ACC112 (cell line): ENCODE results near the gene TRIM8.

Experiments used
- H2AFZ ChIP-seq: fragments of 200-600 bp; sonication (generic); one replicate; pipeline ENCODE4 v1.6.0; 2017; ENCODE audit warnings: antibody characterized with exemption, low read length; ENCODE audit not compliant: unreplicated experiment
- H3K27ac ChIP-seq: fragments of 200-600 bp; sonication (generic); 2 replicates; pipeline ENCODE4 v1.5.1; 2014; ENCODE audit warnings: low read depth, mild to moderate bottlenecking, antibody characterized with exemption, low read length, moderate library complexity
- H3K27me3 ChIP-seq: fragments of 200-600 bp; sonication (generic); 2 replicates; pipeline ENCODE4 v1.6.1; 2014; ENCODE audit warnings: mild to moderate bottlenecking, antibody characterized with exemption, low read length, moderate library complexity, mixed read lengths; ENCODE audit not compliant: insufficient read depth
- H3K36me3 ChIP-seq: fragments of 200-600 bp; sonication (generic); 2 replicates; pipeline ENCODE4 v1.6.1; 2016; ENCODE audit warnings: mild to moderate bottlenecking, antibody characterized with exemption, low read length, moderate library complexity, mixed read lengths; ENCODE audit not compliant: insufficient read depth
- H3K4me1 ChIP-seq: fragments of 200-600 bp; sonication (generic); one replicate; pipeline ENCODE4 v1.6.1; 2016; ENCODE audit warnings: low read length, mixed read lengths; ENCODE audit not compliant: insufficient read depth, unreplicated experiment, control insufficient read depth
- H3K4me3 ChIP-seq: fragments of 200-600 bp; sonication (generic); 2 replicates; pipeline ENCODE4 v1.5.1; 2014; ENCODE audit warnings: mild to moderate bottlenecking, low read depth, low read length
- H3K79me2 ChIP-seq: fragments of 200-600 bp; sonication (generic); one replicate; pipeline ENCODE4 v1.6.0; 2016; ENCODE audit warnings: low read length; ENCODE audit not compliant: control insufficient read depth, unreplicated experiment, insufficient read depth

Gene TRIM8

GRCh38 chr10:102645388-102645740 lies 1.1 kb downstream of the TRIM8 start:
- H3K79me2 ChIP-seq, result peaks cover 63% of the 10 kb centered on the region
- H3K4me1 ChIP-seq, result peaks cover 30% of the 10 kb centered on the region
- peak overlapping the region; percentile 93 for H3K27ac ChIP-seq
- no peaks in the 10 kb centered on the region for H3K27me3 ChIP-seq
- no peak overlapping the region for H2AFZ ChIP-seq
- H3K36me3 ChIP-seq, result no peaks in the 10 kb centered on the region
- H3K4me3 ChIP-seq, result peak overlapping the region; percentile 88

- H3K4me1 ChIP-seq, result peaks cover 30% of the 10 kb centered on the region
- no peaks in the 10 kb centered on the region for H3K27me3 ChIP-seq
- no peaks in the 10 kb centered on the region for H3K36me3 ChIP-seq
- H3K4me3 ChIP-seq, result peak overlapping the region; percentile 88
- peaks cover 69% of the 10 kb centered on the region for H3K79me2 ChIP-seq
- H3K27ac ChIP-seq, result peak overlapping the region; percentile 93
- H2AFZ ChIP-seq, result no peak overlapping the region
These were observed 1.7 kb downstream of the TRIM8 start for GRCh38 chr10:102645741-102646609.

GRCh38 chr10:102646610-102647442 lies 2.5 kb downstream of the TRIM8 start:
- peaks cover 30% of the 10 kb centered on the region for H3K4me1 ChIP-seq
- H3K27me3 ChIP-seq, result no peaks in the 10 kb centered on the region
- no peak overlapping the region for H2AFZ ChIP-seq
- H3K4me3 ChIP-seq, result peak overlapping the region; percentile 88
- H3K36me3 ChIP-seq, result no peaks in the 10 kb centered on the region
- peak overlapping the region; percentile 93 for H3K27ac ChIP-seq
- H3K79me2 ChIP-seq, result peaks cover 78% of the 10 kb centered on the region

- peaks cover 85% of the 10 kb centered on the region for H3K79me2 ChIP-seq
- H3K4me1 ChIP-seq, result peaks cover 30% of the 10 kb centered on the region
- H3K27me3 ChIP-seq, result no peaks in the 10 kb centered on the region
- no peak overlapping the region for H3K27ac ChIP-seq
- H3K4me3 ChIP-seq, result peak overlapping the region; percentile 88
- H3K36me3 ChIP-seq, result 0 out of 2 replicates have a peak, but pooled peaks cover 3% of the 10 kb centered on the region
- H2AFZ ChIP-seq, result no peak overlapping the region
These were observed 3.4 kb downstream of the TRIM8 start for GRCh38 chr10:102647443-102648268.

- peaks cover 90% of the 10 kb centered on the region for H3K79me2 ChIP-seq
- H3K36me3 ChIP-seq, result 0 out of 2 replicates have a peak, but pooled peaks cover 3% of the 10 kb centered on the region
- H2AFZ ChIP-seq, result no peak overlapping the region
- H3K27me3 ChIP-seq, result no peaks in the 10 kb centered on the region
- H3K27ac ChIP-seq, result no peak overlapping the region
- peaks cover 30% of the 10 kb centered on the region for H3K4me1 ChIP-seq
- peak overlapping the region; percentile 88 for H3K4me3 ChIP-seq
These were observed 4.1 kb downstream of the TRIM8 start for GRCh38 chr10:102648269-102648888.

- H3K4me1 ChIP-seq, result peaks cover 30% of the 10 kb centered on the region
- H3K79me2 ChIP-seq, result peaks cover 91% of the 10 kb centered on the region
- no peaks in the 10 kb centered on the region for H3K27me3 ChIP-seq
- H3K4me3 ChIP-seq, result peak overlapping the region; percentile 88
- no peak overlapping the region for H2AFZ ChIP-seq
- H3K27ac ChIP-seq, result no peak overlapping the region
- peaks cover 8% of the 10 kb centered on the region; the same call in 1 of the 2 replicates for H3K36me3 ChIP-seq
These were observed 4.9 kb downstream of the TRIM8 start for GRCh38 chr10:102648889-102649796.

GRCh38 chr10:102649797-102650654 lies 5.7 kb downstream of the TRIM8 start:
- no peaks in the 10 kb centered on the region for H3K27me3 ChIP-seq
- peaks cover 82% of the 10 kb centered on the region for H3K79me2 ChIP-seq
- peaks cover 30% of the 10 kb centered on the region for H3K4me1 ChIP-seq
- H3K36me3 ChIP-seq, result peaks cover 8% of the 10 kb centered on the region; the same call in 1 of the 2 replicates
- no peak overlapping the region for H3K27ac ChIP-seq
- H2AFZ ChIP-seq, result no peak overlapping the region
- H3K4me3 ChIP-seq, result no peak overlapping the region

GRCh38 chr10:102650655-102651454 lies 6.6 kb downstream of the TRIM8 start:
- H3K36me3 ChIP-seq, result peaks cover 8% of the 10 kb centered on the region; the same call in 1 of the 2 replicates
- no peak overlapping the region for H3K4me3 ChIP-seq
- H3K79me2 ChIP-seq, result peaks cover 74% of the 10 kb centered on the region
- no peaks in the 10 kb centered on the region for H3K27me3 ChIP-seq
- peaks cover 30% of the 10 kb centered on the region for H3K4me1 ChIP-seq
- H3K27ac ChIP-seq, result no peak overlapping the region
- H2AFZ ChIP-seq, result no peak overlapping the region
